Uterus (tissue), 4 donors: ENCODE results near the gene MSANTD2. TPM values are rescaled to one million over a fixed set of nuclear protein-coding genes. Genes with fewer than 3 reads are reported as not detected.

Source experiments
- DNase-seq, 2 donors: peaks; one replicate each; pipeline ENCODE4 v3.0.0-alpha.2; 2019 to 2020
- H3K27ac ChIP-seq, 2 donors: fragments of 200-600 bp; sonication (generic); 1 replicate in 1 of 2; 2 replicates in 1 of 2; pipeline ENCODE4 v1.5.1; 2016 to 2018
- H3K27me3 ChIP-seq, 2 donors: fragments of 200-600 bp; sonication (generic); one replicate each; pipeline ENCODE4 v1.5.1; 2018 to 2019; ENCODE audit warnings: control low read depth in 1 of 2
- H3K36me3 ChIP-seq, 2 donors: fragments of 200-600 bp; sonication (generic); one replicate each; pipeline ENCODE4 v1.5.1; 2019; ENCODE audit warnings: control low read depth in 1 of 2
- H3K4me1 ChIP-seq, 2 donors: fragments of 200-600 bp; sonication (generic); one replicate each; pipeline ENCODE4 v1.5.1; 2018 to 2019; ENCODE audit warnings: control low read depth in 1 of 2
- H3K4me3 ChIP-seq, 2 donors: fragments of 200-600 bp; sonication (generic); 1 replicate in 1 of 2; 2 replicates in 1 of 2; pipeline ENCODE4 v1.5.1; 2018 to 2019; ENCODE audit warnings: mild to moderate bottlenecking in 1 of 2
- H3K9me3 ChIP-seq, 2 donors: fragments of 200-600 bp; sonication (generic); one replicate each; pipeline ENCODE4 v1.5.1; 2019; ENCODE audit warnings: control low read depth in 1 of 2
- POLR2A ChIP-seq, 2 donors: fragments of 450-650 bp; IDR thresholded peaks; one replicate each; pipeline ENCODE4 v1.6.1; 2016; ENCODE audit warnings: antibody characterized with exemption in 2 of 2, mild to moderate bottlenecking in 1 of 2, moderate library complexity in 1 of 2
- intact Hi-C: fragments of 100-400 bp; cut with DNase I; formaldehyde crosslinking; loops from one replicate; pipeline ENCODE4 v1.15.1; 2023; ENCODE audit warnings: low total_unique reads
- total RNA-seq, 4 donors: library from RNA; depleted of rRNA in 3 of 4; stranded (reverse); fragments of >200 nt in 3 of 4; gene quantifications; one replicate each; pipeline versions ENCODE4 v1.1.0 to v1.2.4, GENCODE V29; 2014 to 2023
- TF ChIP-seq, protein P1 (sequence below), 4 experiments: fragments of 200-600 bp in 2 of 4; fragments of 450-650 bp in 2 of 4; sonication (generic) in 2 of 4; IDR thresholded peaks; one replicate each; pipeline ENCODE4 v1.5.1; 2016 to 2019; ENCODE audit warnings: antibody characterized with exemption in 4 of 4, mild to moderate bottlenecking in 2 of 4, moderate library complexity in 1 of 4
- donor health status: DM: yes; HTN: yes; CAD: no.

MSANTD2 gene
- total RNA-seq, 4 donors from 2014 or later: 5.1 to 36.6 (median 24.5) TPM

DNA sequence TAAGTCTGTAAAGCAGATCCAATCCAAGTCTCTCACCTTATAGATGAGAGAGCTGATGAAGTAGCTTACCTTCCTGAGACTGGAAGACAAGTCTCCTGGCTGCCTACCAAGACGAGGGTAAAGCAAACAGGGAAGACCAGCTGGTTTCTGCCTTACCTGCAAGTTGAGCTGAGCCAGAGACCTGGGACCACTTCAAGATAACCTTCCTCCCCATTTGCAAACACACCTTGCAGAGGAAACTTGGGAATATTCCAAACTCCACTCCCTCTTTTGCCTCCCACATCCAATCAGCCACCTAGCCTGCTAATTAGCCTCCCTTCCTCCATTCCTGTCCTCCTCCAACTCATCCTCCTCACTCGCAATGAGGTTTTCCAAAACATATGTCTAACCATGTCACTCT lies 41.6 kb upstream of the MSANTD2 start:
- no peak for DNase-seq
- Histone ChIP-seq H3K4me1 (peaks cover 0 to 8% of the 10 kb centered on the region in 2 donors), H3K36me3 (no peaks in the 10 kb centered on the region), H3K27me3 (peaks cover 30 to 68% of the 10 kb centered on the region in 2 donors), H3K9me3 (no peaks in the 10 kb centered on the region), H3K4me3 (no peak overlapping the region), H3K27ac (no peak overlapping the region)
- intact Hi-C loops: no loop called here
- TF ChIP-seq POLR2A (IDR thresholded peaks at IDR 0.05): no peak
- TF ChIP-seq, protein P1, sequence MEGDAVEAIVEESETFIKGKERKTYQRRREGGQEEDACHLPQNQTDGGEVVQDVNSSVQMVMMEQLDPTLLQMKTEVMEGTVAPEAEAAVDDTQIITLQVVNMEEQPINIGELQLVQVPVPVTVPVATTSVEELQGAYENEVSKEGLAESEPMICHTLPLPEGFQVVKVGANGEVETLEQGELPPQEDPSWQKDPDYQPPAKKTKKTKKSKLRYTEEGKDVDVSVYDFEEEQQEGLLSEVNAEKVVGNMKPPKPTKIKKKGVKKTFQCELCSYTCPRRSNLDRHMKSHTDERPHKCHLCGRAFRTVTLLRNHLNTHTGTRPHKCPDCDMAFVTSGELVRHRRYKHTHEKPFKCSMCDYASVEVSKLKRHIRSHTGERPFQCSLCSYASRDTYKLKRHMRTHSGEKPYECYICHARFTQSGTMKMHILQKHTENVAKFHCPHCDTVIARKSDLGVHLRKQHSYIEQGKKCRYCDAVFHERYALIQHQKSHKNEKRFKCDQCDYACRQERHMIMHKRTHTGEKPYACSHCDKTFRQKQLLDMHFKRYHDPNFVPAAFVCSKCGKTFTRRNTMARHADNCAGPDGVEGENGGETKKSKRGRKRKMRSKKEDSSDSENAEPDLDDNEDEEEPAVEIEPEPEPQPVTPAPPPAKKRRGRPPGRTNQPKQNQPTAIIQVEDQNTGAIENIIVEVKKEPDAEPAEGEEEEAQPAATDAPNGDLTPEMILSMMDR (IDR thresholded peaks at IDR 0.05): no peak

DNA sequence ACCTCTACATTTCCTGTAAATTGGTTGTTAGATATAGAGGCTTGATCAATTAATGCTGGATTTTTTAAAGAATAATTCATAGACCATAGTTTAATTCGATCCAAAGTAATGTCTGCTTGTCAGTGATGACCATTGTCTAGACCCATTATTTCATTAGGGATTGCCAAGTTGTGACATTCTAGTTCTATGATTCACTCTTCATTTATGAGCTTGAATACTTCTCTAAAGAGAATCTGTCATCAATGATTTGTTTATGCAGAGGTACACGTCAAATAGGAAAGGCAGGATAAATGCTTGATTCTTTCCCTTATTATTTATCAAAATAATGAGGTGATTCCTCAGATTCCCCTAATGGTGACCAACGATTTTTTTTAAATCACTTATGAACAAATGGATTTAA lies 41.0 kb upstream of the MSANTD2 start:
- no peak for DNase-seq
- Histone ChIP-seq H3K9me3 (no peaks in the 10 kb centered on the region), H3K4me3 (no peak overlapping the region), H3K36me3 (no peaks in the 10 kb centered on the region), H3K27ac (no peak overlapping the region), H3K27me3 (peaks cover 30 to 61% of the 10 kb centered on the region in 2 donors), H3K4me1 (peaks cover 0 to 8% of the 10 kb centered on the region in 2 donors)
- intact Hi-C loops: no loop called here
- no peak for TF ChIP-seq POLR2A (IDR thresholded peaks at IDR 0.05)
- TF ChIP-seq, protein P1 (IDR thresholded peaks at IDR 0.05): no peak

DNA sequence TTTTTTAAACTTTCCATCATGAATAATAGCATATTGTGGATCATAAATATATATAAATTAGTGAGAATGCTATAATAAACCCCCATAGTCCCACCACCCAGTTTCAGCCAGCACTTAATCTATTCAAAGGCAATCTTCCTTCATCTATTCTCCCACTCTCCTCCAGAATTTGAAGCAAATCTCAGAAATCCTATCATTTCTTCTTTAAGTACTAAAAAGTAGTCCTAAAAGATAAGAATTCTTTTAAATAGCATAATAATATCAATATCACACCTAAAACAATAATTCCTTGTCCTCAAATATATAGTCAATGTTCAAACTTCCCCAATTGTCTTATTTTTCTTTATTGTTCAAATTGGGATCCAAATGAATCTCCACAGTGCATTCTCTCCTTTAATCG lies 40.5 kb upstream of the MSANTD2 start:
- no peak overlapping the region for H3K4me3 ChIP-seq
- no peaks in the 10 kb centered on the region for H3K36me3 ChIP-seq
- H3K9me3 ChIP-seq: no peaks in the 10 kb centered on the region
- no peak for DNase-seq
- intact Hi-C loops: no loop called here
- peaks cover 0 to 8% of the 10 kb centered on the region in 2 donors for H3K4me1 ChIP-seq
- no peak overlapping the region for H3K27ac ChIP-seq
- peaks cover 30 to 56% of the 10 kb centered on the region in 2 donors for H3K27me3 ChIP-seq
- TF ChIP-seq POLR2A (IDR thresholded peaks at IDR 0.05): no peak
- TF ChIP-seq, protein P1 (IDR thresholded peaks at IDR 0.05): no peak

DNA sequence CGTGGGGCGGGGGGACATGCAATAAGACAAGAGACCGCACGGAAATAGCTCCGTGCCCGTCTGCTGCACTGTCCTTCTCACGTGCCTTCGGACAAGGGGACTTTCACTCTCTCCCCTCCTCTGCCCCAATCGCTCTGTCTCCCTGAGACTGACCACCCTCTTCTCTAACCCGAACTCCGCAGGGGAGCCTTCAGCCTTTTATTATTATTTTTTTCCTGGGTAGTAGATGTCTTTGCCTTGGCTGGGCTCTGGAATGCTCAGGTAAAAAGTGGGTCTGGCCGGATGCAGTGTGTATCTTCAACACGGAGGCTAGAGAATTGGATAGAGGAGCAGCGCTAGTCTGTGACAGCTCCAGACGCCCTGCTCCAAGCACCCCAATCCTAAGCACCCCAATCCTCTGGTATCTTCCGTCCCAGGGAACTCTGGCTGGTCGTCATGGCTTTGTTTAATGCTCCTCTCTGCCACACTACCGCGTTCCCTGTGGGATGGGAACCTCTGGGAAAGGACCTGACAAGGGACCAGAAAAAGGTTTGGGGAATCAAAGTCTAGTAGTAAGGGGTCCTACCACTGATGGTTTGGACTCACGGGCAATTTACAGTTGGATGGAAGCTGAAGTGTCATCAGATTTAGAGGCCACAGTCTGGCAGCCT lies 39.9 kb upstream of the MSANTD2 start:
- H3K4me1 ChIP-seq: peaks cover 0 to 8% of the 10 kb centered on the region in 2 donors
- TF ChIP-seq, protein P1 (IDR thresholded peaks at IDR 0.05): no peak
- no peak for TF ChIP-seq POLR2A (IDR thresholded peaks at IDR 0.05)
- no peak for DNase-seq
- H3K9me3 ChIP-seq: no peaks in the 10 kb centered on the region
- no peak overlapping the region for H3K27ac ChIP-seq
- peak overlapping the region in 1 of 2 donors; percentile 3 for H3K4me3 ChIP-seq
- H3K36me3 ChIP-seq: no peaks in the 10 kb centered on the region
- intact Hi-C loops: loop anchor here (5.0 kb wide), 1 partner anchor 173 kb away; no protein-coding TSS in a partner anchor
- H3K27me3 ChIP-seq: peaks cover 25 to 50% of the 10 kb centered on the region in 2 donors

DNA sequence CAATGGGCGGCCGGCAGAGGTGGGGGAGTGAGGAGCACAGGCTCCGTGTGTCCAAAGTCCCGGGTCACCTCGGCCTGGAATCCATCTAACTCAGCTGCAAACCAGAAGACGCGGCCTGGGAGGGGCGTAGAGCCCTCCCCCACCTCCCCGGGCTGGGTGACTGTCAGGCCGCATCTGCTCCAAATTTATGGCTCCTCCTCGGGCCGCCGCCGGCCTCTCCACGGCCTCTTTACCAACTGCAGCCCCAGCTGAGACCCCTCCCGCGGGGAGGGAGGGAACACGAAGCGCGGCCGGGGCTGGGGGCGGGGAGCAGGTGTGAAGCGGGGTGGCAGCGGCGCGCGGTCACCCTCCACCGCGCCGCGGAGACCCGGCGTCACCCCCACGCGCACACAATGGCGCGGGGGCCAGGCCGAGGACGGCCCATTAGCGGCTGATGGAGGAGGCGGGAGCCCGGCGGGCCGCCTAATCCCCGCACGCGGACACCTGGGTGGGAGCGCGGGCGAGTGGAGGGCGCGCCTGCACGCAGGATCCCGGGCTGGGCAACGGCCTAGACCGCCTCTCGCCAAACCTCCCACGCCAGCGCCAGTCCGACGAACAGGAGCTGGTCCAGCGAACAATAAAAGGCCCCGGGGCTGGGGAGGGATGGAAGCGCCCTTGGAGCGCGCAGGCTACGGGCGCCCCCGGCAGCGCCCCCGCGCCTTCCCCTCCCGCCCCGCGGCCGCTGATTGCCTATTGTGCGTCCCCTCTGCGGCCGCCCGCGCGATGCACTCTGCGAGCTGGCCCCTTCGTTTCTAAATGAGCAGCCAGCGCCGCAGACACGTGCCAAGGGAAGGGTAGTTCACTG lies 39.1 kb upstream of the MSANTD2 start:
- no peaks in the 10 kb centered on the region for H3K9me3 ChIP-seq
- intact Hi-C loops: loop anchor here (5.0 kb wide), 1 partner anchor 172 kb away; no protein-coding TSS in a partner anchor
- H3K36me3 ChIP-seq: no peaks in the 10 kb centered on the region
- no peak overlapping the region for H3K27ac ChIP-seq
- peak overlapping the region in 1 of 2 donors; percentile 3 for H3K4me3 ChIP-seq
- DNase-seq: no peak
- peaks cover 21 to 43% of the 10 kb centered on the region in 2 donors for H3K27me3 ChIP-seq
- no peak for TF ChIP-seq POLR2A (IDR thresholded peaks at IDR 0.05)
- TF ChIP-seq, protein P1 (IDR thresholded peaks at IDR 0.05): no peak
- peaks cover 0 to 8% of the 10 kb centered on the region in 2 donors for H3K4me1 ChIP-seq
